NCI-H2081 (cell line): ENCODE data around the gene WDR27.
"Not testable (repeated sequence)": the region's sequence is repeated elsewhere in the genome, so short reads cannot be mapped to it uniquely, and the experiment has no call there.

Experiments
- DNase-seq, 2 experiments: peaks; one replicate each; lab custom pipeline; 2025; lab: John Stamatoyannopoulos, UW

WDR27 gene

DNA sequence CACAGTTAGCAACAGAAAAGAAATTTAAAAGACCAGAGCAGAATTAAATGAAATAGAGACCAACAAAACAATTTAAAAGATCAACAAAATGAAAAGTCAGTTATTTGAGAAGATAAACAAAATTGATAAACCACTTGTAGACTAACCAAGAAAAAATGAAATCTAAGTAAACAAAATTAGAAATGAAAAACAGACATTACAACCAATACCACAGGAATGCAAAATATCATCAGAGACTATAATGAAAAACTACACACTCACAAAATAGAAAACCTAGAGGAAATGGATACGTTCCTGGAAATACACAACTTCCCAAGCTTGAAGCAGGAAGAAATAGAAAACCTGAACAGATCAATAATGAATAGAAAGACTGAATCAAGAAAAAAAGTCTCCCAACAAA, 97.8 kb downstream of the WDR27 start:
- no peak for DNase-seq

DNA sequence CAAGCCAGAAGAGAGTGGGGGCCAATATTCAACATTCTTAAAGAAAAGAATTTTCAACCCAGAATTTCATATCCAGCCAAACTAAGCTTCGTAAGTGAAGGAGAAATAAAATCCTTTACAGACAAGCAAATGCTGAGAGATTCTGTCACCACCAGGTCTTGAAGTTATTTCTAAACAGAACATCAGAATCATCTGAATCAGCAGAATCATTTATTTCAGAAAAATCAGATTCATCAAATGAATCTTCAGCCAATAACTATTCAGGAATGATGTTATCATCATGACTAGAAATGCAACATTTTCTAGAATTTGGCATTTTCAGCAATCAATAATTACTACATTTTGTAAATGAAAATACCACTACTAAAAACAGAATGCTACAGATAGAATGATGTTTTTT, 100.7 kb downstream of the WDR27 start:
- not testable (repeated sequence) for DNase-seq

DNA sequence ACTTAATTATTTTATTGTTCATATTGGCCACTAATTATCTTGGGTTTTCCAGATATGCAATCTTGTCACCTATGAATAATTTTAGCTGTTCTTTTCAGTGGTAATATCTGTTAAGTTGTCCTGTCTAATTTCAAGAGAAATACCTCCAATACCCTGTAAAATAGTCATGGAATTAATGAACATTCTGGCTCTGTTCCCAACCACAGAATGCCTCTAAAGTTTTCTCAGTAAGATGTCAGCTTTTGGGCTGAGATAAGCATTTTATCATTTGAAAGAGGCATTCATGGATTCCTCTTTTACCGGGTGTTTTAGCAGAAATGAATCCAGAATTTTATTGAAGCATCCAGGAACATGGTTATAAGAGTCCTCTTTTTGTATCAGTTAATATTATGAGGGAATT, 109.3 kb downstream of the WDR27 start:
- no peak for DNase-seq

DNA sequence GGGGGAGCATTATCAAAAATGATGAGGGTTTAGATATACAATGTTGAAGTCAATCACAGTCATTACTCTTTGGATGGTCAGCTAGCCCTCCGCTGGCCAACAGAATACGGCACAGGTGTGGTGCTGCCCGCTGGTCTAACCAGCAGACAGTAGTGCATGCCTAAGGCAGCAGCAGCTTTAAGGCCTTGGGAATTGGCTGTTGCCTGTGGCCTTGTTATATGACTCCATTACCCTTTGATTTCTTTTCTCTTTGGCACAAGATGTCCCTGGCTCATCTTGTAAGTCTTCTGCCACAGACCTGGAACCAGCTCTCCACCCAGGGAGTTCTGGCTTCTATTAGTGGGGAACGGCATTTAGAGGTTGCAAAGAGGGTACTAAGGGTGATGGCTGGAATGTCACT, 110.2 kb downstream of the WDR27 start:
- DNase-seq: no peak

DNA sequence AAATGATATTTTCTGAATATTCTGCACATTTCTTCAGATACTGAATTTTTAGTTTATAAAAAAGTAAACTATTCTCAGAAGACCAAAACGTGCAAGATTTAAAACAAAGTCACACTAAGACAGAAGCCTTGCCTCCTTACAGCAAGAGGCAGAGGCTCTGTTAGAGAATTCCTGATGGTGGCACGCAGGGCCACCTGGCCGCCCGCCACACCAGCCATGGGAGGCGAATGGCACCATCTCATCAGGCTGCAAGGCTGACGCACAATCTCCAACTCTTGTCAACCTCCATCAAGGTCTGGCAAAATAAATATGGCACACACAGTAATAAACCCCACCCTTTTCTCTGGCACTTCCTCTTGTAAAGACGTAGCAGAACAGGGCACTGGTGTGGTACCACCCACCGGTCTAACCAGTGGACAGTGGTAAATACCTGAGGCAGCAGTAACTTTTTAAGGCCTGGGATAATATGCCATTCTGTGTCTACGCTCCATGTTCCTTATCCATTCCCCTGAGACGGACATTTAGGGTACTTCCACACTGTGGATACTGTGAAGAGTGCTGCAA, 111.4 kb downstream of the WDR27 start:
- no peak for DNase-seq

DNA sequence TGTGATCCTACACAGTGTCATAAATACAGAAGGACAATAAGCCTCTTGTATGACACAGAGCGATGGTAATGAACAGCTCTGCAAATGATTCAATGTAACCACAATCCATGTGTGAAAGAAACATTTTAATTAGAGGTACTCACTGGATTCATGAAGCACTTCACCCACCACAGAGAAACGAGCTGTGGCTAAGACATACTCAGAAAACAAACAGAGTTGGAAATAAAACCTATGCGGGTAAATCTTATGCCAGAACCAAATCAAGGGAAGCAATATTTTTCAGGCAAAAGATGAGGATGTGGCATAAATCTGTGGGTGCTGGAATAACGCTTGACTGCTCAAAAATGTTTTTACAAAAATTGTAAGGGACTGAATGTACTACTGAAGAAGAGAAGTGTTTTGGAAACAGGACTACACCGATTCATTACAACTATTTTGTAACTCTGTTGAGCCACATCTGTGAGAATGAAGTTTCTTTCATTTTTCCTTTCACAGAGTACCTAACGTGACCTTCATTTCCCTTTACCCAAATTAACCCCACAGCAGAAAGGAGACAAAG, 112.1 kb downstream of the WDR27 start:
- no peak for DNase-seq

DNA sequence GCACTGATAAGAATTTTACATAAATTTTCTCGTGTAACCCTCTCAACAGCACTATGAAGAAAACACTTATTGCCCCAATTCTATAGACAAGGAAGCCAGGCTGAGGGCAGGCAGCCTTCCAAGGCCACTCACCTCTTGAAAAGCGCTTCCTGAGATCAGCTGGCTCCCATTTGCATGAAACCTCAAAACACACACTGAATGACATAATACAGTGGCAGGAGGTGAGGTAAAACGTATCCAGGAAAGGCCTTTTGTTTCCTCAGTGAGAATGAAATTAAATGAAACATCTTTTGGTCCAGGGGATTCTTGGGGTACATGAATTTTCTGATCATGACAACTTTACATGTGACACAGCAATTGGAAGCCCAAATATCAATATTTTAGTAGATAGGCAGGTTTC, 112.5 kb downstream of the WDR27 start:
- DNase-seq: no peak

DNA sequence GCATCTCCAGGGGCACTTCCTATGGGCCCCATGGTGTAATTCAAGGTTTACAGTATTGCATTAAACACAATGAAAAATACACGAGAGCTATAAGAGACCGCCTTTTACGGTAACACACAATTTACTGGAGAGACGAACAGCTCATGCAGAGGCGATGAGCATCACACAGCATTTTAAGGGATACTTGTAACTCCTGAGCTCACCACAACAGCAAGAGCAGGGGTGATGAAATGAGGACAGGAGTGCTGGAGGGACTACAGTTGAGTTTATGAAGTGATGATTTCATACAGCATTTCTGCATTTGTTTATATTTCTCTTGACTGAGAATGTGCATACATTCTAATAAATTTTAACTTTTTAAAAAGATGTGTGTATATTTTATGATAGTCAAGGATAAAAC, 113.9 kb downstream of the WDR27 start:
- DNase-seq: no peak

DNA sequence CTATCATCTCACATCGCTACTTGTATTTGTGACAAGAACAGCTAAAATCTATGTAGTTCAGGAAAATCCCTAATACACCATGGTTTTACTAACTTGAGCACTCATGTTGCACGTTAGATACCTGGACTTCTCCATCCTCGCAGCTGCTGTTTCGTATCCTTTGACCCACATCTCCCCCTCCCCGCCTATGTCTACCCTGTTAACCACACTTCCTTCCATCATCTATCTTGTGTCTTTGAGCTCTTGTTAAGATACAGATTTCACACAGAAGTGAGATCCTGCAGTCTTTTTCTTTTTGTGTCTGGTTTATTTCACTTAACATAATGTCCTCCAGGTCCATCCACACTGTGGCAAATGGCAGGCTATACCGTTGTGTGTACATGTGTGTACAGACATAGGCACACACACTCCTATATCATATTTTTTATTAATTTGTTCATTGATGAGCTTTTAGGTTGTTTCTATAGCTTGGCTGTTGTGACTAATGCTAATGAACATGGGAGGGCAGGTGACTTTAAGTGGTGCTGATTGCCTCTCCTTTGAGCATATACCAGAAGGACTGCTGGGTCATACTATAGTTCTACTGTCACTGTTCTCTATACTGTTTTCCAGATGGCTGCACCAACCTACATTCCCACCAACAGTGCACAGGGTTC, 117.8 kb downstream of the WDR27 start:
- no peak for DNase-seq

DNA sequence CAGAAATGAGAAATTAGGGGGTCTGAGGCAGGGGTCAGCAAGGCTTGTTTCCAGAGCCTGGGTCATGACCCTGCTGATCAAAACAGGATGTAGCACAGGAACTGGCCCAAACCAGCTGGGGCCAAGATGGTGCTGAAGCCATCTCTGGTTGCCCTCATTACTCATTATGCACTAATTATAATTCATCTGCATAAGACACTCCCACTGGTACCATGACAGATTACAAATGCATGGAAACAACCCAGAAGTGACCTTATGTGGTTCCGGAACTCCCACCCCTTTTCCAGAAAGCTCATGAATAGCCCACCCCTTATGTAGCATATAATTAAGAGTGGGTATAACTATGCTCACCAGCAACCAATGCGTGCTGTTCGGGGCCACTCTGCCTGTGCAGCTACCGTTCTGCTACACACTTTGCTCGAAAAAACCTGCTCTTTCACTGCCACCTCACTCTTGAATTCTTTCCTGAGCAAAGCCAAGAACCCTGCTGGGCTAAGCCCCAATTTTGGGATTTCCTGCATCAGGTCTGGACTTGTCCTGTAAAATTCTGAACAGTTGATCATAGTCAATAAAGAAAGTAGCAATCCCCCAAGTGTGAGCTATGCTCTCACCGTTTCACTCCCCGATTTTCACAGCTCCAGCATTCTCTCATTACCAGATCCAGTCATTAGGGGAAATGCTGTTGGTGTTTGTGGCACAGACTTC, 122.3 kb downstream of the WDR27 start:
- DNase-seq: no peak

DNA sequence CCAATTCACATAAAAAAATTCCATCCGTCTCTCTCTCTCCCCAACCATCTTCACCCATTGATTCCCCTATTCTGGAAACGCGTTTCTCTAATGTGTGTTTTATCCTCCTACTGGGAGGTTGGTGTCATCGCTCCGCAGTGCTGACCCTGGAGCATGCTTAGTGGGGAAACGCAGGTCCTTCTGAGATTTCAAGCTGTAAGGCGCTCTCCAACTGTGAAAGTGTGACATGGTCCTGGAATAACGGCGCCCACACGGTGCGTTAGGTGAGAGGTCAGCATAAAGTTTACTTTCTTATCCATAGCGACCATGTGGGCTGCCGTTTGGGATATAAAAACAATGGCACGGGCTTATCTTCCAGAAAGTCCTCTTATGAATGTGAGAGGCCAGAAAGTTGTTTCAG, 123.9 kb downstream of the WDR27 start:
- no peak for DNase-seq

DNA sequence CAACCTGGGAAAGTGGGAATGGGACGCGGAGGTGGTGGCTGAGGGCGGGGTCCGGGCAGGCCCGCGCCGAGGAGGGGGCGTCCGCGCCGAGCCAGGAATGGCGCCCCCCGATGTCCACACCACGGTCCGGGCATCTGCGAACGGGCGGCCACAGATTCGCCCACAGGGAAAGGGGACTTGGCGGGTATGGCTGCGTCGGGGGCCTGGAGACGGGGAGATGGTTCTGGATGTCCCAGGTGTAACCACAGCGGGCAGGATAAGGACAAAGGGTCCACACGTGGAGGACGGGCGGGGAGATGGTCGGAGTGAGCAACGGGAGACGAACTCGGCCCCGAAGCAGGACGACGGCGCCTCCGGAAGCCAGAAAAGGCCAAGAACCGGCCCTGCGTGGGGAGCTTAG, 124.6 kb downstream of the WDR27 start:
- DNase-seq: no peak

DNA sequence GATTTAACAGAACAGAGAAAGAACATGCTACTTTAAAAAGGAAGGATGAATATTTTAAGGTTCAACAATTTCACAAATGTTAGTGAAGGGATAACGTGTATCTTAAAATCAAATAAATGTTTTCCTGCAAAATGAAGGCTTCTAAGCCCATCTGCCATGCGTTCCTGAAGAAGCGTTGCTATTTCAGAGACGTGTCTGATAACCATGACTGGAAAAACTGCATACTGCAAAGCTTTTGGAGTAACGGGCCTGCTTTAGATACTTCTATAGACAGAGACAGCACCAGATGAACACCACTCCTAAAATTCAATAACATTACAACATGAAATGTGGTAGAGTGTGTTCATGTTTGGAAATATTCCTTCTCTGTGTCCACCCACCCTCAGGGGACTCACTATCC, 126.0 kb downstream of the WDR27 start:
- DNase-seq: no peak

DNA sequence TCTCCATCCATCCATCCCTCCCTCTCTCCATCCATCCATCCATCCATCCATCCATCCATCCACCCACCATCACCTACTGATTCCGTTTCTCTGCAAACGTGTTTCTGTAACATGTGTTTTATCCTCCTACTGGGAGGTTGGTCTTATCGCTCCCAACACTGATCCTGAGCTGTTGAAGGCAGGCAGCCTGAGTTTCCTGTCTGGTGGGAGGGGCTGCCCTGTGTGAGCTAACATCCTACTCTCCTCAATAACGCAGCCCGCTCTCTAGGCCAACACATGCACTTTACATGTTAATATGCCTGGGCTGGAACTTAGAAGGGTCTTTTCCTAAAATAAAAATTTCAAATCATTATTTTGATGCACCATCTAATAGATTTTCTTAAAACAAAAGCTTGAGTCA, 126.5 kb downstream of the WDR27 start:
- no peak for DNase-seq

DNA sequence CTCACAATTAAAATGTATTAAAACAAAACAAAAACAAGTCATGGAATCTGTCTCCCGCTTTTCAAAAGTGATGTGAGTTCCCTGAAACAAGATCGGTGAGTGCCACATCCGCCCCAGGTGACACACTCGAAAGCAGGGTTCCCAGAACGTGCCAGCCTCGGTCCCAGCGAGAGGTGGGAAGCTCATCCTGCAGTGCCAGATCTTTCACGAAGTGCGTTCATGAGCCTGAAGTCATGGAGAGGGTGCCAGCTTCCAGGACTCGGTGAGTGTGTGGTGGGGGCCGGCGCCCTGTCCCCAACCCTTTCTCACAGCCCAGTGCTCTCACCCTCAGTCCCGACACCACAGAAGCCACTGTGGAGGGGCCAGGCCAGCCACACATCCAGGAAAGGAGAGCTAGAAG, 127.4 kb downstream of the WDR27 start:
- no peak for DNase-seq

DNA sequence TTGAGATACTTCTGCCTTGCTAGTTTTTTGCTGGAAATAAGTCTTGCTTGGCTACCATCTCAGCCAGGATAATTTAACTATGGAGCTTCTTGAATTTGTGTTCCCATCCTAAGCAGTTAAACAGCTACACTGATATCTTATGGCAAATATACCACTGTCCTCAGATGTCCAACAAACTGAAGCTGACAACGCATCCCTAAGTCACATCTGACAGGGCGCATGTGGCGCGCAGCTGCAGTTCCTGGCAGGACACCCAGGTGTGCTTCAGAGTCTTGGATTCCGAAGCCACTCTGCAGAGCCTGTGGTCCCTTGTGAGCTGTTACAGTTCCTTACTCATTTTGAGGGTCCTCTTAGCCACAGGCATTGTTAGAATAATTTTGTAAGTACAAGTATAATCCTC, 127.9 kb downstream of the WDR27 start:
- no peak for DNase-seq

DNA sequence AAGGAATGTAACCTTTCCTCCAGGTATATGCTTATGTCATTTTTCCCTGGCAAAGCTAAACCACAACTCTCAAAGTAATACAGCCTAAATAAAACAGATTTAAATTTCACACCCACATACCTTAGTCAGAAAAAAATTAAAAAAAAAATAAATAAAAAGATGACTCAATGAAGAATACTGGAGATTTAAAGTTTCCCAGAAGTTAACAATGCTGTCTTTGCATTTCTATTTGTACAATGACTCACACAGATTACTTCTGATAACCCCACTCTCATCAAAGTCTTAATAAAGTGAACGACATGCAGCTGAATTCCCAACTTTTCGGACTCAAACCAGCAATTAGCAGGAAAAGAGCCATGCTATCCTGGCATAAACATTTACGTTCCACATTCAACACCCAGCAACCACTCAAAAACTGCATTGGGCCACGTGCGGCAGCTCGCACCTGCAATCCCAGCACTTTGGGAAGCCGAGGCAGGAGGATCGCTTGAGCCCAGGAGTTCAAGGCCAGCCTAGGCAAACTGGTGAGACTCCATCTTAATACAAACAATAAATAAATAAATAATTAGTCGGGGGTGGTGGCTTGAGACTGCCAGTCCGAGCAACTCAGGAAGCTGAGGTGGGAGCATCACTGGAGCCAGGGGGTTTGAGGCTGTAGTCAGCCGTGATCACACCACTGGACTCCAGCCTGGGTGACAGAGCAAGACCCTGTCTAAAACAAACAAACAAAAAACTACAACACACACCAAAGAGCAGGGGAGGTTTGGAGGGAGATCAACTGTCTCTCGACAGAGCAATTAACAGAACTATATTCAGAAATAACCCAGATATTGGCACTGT, 130.5 kb downstream of the WDR27 start:
- DNase-seq: no peak

DNA sequence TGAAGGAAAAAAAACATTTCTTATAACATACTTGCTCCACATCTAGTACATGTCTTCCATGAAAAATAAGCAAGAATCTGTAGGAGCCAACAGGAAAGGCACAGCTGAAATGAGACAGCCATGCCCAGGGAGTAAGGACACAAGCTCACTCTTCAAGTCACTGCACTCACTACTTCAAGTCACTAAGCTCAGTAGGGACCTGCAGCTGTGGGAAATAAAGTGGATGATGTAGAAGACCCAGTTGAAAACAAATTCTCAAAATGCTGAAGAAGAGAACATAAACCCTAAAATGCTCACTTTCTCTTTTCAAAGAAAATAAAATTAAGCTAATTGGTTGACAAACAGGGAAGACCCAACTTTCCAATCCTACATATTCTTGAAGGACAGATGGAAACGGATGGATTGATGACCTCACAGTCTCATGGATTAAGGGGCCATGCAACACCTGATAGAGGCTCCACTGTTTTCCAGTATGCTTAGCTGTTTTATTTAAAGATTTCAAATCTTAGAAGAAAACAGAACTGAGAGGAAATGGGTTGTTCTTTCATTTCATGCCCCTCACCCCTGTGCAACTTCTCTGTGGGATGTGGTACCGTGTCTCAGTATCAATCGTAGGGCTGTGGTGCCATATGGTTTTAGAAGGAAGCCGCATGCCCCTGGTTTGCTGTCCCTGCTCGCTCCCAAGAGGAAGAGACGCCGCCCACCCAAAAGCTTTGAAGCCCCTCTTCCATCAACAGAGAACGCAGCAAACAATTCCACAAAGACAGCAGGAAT, 133.3 kb downstream of the WDR27 start:
- no peak for DNase-seq

DNA sequence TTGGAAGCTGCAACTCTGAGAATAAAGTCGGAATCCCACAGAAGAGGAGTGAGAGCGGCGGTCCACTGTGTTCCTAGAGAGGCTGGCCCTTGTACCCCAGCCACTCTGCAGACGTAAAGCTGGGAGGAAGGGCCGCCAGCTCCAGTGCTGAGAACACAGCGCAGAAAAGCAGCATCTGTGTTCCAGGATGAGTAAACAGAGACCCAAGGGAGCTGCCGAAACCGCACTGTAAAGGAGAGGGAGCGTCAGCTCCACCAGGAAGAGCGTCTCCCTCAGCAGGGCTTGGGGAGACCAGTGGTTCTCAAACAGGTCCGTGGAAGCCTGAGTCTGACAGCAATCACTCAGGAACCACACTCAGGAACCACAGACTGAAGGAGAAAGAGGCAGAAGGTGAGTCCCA, 134.0 kb downstream of the WDR27 start:
- no peak for DNase-seq

DNA sequence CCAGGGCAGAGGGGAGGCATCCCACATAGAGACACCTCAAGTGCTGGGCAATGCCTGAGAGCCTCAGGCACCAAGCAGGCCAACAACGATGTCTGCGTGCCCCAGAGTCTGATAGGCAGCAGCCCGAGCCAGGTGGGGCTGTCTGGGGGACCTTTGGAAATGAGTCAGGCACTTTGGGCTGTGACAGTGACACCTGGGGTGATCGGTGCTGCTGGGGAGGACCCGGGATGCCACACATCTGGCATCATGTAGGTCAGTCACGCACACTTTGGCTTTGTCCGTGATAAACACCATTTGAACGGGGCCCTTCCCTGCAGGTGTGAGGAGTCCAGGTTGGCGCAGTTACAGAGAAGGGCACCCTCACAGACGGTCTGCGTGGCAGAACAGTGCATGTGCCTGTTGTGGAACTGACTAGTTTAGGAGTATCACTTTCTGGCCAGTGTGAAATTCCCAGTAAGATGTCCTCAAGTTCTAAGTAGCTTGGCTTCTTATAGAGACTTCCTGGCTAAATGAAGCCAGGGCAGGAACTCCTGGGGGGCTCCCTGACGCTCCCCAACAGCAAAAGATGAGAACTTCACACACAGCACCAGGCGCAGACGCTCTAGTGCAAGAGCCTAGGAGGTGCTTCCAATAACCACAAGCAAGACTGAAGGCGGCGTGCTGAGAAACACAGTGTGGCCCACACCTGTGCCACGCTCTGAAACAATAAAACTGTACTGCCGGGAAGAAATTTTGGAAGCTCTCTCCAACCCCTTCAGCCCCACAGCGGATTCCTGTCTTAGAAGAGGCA, 134.7 kb downstream of the WDR27 start:
- DNase-seq: no peak

DNA sequence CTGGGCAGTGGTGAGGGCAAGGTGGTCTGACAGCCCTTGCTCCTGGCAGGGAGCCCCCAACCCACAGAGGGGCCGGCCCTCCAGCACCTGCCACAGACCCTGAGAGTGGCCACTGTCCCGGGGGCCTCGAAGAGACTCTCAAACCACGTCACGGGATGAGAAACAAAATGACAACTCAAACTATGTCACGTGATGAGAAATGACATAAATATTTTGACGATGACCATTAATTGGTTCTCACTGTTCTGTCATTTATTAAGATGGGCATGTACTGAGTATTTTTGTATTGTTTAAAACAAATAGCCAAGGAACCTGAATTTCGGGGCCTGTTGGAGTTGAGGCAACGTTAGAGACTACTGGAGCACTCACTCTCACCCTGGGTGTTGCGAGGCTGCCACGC, 135.5 kb downstream of the WDR27 start:
- no peak for DNase-seq
